SK-N-SH treated with all-trans-retinoic acid at 6 μM for 48 hours (cell line): ENCODE measurements around the gene NRDC.

Experiments used
- ARNTL ChIP-seq: fragments of 450-650 bp; formaldehyde crosslinking; IDR thresholded peaks from 2 replicates; pipeline ENCODE4 v1.5.0; 2020; ENCODE audit warnings: low read depth, mild to moderate bottlenecking, moderate library complexity, borderline replicate concordance
- BACH2 ChIP-seq: fragments of 250-450 bp; sonication (Bioruptor Pico); IDR thresholded peaks from 2 replicates; pipeline ENCODE4 v1.9.0; 2021; ENCODE audit warnings: mild to moderate bottlenecking, borderline replicate concordance
- CSRNP3 ChIP-seq: fragments of 250-450 bp; sonication (Bioruptor Pico); IDR thresholded peaks from 2 replicates; pipeline ENCODE4 v1.5.1; 2021; ENCODE audit warnings: mild to moderate bottlenecking, moderate library complexity
- OSR1 ChIP-seq: fragments of 250-450 bp; sonication (Bioruptor Pico); IDR thresholded peaks from 2 replicates; pipeline ENCODE4 v1.8.0; 2022; ENCODE audit warnings: moderate library complexity, mild to moderate bottlenecking, inconsistent platforms
- PATZ1 ChIP-seq: fragments of 250-450 bp; sonication (Bioruptor Pico); IDR thresholded peaks from 2 replicates; pipeline ENCODE4 v1.8.0; 2020; ENCODE audit warnings: mild to moderate bottlenecking, moderate library complexity, borderline replicate concordance
- PPARA ChIP-seq: fragments of 250-450 bp; sonication (Bioruptor Pico); IDR thresholded peaks from 2 replicates; pipeline ENCODE4 v1.5.0; 2020; ENCODE audit warnings: mild to moderate bottlenecking, borderline replicate concordance
- RARB ChIP-seq: fragments of 250-450 bp; sonication (Bioruptor Pico); IDR thresholded peaks from 2 replicates; pipeline ENCODE4 v1.8.0; 2021; ENCODE audit warnings: mild to moderate bottlenecking, moderate library complexity
- SNAI2 ChIP-seq: fragments of 250-450 bp; sonication (Bioruptor Pico); IDR thresholded peaks from 2 replicates; pipeline ENCODE4 v1.5.0; 2020; ENCODE audit warnings: mild to moderate bottlenecking, moderate library complexity
- TSHZ2 ChIP-seq: fragments of 250-450 bp; sonication (Bioruptor Pico); IDR thresholded peaks from 2 replicates; pipeline ENCODE4 v1.5.0; 2020; ENCODE audit warnings: mild to moderate bottlenecking, moderate library complexity
- ZFP3 ChIP-seq: fragments of 250-450 bp; sonication (Bioruptor Pico); IDR thresholded peaks from 2 replicates; pipeline ENCODE4 v1.5.0; 2020; ENCODE audit warnings: mild to moderate bottlenecking, moderate library complexity
- ZFP30 ChIP-seq: fragments of 450-650 bp; formaldehyde crosslinking; IDR thresholded peaks from 2 replicates; pipeline ENCODE4 v1.5.0; 2022; ENCODE audit warnings: mild to moderate bottlenecking, moderate library complexity

GRCh38 chr1:51784997-51785421 is 93.5 kb downstream of the NRDC start:
- TF ChIP-seq TSHZ2, result no peak
- TF ChIP-seq ZFP3 (CRISPR knock-in tag), result no peak
- TF ChIP-seq ZFP30 (CRISPR knock-in tag), result no peak
- TF ChIP-seq OSR1 (CRISPR knock-in tag), result no peak
- no peak for TF ChIP-seq PPARA
- TF ChIP-seq PATZ1 (CRISPR knock-in tag), result no peak
- no peak for TF ChIP-seq CSRNP3 (CRISPR knock-in tag)
- TF ChIP-seq RARB (CRISPR knock-in tag), result no peak
- TF ChIP-seq SNAI2 (CRISPR knock-in tag), result no peak
- no peak for TF ChIP-seq BACH2 (CRISPR knock-in tag)
- TF ChIP-seq ARNTL (CRISPR knock-in tag), result no peak
